Bone marrow (tissue), 2 donors: ENCODE data around the gene CCDC85B.

Source experiments
- DNase-seq, 2 donors: peaks; one replicate each; lab custom pipeline; 2025; lab: John Stamatoyannopoulos, UW

Gene CCDC85B

DNA sequence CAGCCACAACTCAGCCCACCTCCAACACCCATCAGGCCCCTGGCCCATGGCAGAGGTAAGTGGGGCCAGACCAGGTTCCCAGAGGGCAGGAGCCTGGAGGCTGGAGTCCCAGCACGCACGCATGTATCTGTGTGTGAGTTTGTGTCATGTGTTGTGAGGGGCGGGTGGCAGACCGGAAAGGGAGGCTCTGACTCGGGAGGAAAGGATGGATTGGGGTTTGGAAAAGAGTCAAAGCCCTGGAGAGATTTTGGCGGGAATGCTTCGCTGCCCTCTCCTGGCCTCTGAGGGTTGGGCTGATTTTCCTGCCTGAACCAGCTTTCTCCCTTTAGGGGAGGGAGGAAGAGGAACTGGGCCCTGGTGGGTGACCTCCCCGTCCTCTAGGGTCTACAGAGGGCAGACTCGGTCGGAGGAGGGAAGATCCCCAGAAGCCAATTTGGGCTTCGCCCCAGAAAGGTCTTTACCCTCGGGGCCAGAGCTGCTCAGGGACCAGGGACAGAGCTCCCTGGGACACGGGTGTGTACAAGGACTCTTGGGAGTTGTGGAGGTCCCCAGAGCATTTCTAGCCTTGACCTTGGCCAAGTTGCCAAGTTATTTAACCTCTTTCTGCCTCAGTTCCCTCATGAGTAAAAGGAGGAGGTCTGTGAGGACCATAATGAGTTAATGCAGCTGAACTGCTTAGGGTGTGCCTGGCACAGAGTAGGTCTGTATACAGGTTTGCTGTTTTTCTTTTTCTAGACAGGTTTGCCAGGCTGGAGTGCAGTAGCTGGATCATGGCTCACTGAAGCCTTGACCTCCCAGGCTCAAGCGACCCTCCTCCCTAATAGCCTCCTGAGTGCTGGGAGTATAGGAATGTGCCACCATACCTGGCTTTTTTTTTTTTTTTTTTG lies 21.5 kb downstream of the CCDC85B start:
- no peak for DNase-seq

DNA sequence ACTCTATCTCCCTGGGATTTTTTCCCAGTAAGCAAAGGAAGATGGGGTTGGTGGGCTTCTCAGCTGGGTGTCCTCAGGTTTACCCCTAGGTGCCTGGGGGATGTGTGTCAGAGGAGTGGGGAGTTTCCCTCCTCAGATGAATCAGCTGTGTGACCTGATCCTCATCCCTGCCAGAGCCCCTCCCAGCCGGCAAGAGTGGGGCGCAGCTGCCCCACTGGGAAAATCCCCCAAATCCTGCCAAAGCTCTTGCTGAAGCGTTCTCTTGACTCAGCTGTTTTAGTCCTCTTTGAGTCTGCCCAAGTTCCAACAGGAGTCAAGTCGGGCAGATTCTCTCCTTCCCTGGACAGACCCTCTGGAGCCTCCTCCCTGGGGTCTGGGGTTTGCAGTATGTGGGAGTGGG lies 22.4 kb downstream of the CCDC85B start:
- DNase-seq = no peak

DNA sequence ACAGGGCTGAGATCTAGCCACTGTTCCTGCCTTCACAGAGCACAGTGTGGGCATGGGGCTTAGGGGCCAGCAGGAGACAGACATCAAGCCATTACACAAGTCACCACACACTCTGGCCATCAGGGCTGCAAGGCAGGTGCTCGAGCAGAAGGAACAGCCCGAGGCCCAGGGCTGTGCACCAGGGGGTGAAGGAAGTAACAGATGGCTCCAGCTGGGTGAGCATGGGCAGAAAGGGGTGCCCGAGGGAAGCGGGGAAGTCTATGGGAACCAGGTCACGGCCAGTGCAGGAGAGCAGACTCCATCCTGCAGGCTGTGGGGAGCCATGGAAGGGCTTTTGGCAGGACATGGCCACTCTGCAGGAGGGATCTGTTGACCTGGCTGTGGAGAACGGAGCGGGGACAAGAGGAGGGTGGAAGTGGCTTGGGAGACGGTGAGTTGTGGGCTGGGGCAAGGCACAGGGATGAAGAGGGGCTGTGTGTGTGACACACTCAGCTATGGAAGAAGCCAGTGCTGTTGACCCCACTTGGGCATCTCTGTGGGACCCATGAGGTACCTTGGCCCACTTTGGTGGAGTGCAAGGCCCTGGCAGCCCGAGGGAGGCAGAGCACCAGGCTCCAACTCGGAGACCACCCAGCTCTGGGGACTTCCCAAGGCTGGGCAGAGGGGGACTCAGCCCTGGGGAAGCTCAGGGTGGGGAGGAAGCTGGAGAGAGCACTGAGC lies 24.8 kb downstream of the CCDC85B start:
- no peak for DNase-seq

DNA sequence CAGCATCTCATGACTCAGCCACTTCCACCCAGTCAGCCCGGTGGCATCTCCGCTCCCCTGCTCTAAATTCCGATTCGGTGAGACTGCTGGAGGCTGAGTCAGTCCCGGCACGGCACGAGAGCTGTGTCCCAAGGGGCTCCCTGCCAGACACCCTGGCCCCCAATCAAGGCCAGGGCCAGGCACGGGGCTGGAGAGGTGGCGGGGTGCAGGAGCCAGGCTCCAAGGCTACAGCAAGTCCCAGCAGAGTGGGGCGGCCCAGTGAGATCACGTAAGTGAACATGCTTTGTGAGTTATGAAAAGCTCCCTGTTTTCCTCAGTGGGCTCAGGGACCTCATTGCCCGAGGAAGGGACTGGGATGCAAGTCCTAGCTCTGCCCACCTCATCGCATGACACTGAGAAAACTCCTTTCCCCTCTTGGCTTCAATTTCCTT lies 25.4 kb downstream of the CCDC85B start:
- DNase-seq = peak; percentile 52 to 86

- DNase-seq = no peak
Measured at GRCh38 chr11:65916391-65916790, 25.9 kb downstream of the CCDC85B start.

- DNase-seq = no peak
Measured at GRCh38 chr11:65917077-65917433, 26.6 kb downstream of the CCDC85B start.

DNA sequence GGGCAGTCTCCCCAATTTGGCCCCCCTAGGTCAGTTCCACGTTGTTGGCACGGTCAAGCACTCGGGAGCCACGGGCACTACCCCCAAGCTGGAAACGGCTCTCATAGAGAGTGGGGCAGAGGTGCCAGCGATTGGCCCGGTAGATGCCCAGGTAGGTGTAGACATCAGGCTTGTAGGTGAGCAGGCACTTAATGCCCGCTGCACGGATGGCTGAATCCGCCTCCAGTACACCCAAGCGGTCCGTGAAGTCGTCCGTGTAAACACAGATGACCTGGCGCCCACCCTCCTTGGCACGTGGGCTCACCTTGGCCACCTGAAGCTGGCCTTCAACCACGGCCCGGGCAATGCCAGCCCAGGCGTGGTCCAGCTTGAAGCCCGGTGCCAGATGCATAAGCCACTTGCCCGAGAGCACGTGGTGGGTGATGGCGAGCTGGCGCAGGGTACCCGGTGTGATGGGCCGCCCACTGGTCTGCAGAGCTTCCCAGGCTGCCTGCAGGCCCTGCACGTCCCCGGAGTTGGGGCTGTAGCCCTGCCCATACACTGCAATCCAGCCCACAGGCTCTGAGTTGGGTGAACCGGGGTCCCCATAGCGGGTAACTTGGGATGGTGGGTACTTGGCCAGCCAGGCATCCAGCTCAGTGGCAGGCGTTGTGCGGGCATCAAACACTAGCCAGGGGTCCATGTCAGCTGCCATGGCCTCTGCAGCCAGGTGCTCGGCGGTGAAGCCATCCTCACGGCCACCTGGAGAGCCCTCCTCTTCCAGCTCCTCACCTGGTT lies 27.1 kb downstream of the CCDC85B start:
- DNase-seq = no peak

DNA sequence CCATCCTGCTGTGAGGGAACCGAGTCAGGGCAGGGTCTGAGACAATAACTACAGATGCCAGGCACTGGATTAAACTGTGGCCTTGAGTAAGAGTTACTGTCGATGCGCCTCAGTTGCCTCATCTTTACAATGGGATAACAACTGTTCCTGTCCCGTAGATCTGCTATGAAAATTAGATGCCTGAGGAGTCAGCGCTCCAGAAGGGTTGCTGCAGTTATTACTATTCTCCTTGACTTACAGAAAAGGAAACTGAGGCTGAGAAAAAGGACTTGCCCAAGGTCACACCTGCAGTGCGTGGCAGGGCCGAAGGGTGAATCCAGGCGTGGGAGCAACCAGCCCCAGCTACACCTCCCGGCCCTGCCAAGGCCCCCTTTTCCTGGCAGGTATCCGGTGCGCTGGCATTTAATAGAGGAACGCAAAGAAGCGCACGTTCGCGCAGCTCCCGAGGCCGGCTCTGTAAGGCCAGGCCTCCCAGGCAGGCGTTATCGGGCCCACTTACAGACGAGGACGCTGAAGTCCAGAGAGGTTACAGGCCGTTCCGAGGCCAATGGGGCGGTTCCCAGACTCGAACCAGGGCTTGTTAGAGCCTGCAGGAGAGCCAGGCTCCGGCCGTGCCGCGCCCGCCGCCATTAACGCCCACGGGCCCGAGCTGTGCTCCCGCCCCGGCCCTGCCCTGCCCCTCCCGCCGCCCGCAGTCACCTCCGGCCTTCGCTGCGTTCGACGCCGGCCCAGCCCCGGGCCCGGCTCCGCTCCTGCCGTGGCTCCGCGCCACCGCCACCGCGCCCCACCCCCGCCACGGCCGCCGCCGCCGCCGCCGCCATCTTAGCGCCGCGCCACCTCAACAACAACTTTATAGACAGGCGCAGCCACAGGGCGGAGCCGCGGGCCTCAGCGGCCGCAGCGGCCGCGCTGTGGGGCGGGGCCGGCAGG lies 28.0 kb downstream of the CCDC85B start, which contains the start of gene C11orf68:
C11orf68 (minus strand) TSS at position 852 of the 930 bp plus-strand sequence; CDS start at position 821, 31 bp downstream.
- DNase-seq = no peak

GRCh38 chr11:65919141-65919572 lies 28.7 kb downstream of the CCDC85B start, which contains the start of gene DRAP1:
TSS of gene DRAP1 (plus strand) at chr11:65919426. CDS start at chr11:65919502, 76 bp downstream.
- DNase-seq = peak; percentile 94 to 97

- peak in 1 of 2 donors; percentile 25 for DNase-seq
Measured at GRCh38 chr11:65919573-65920371, 29.3 kb downstream of the CCDC85B start.

- DNase-seq = no peak
Measured at GRCh38 chr11:65920372-65920802, 29.9 kb downstream of the CCDC85B start.

- DNase-seq = no peak
Measured at GRCh38 chr11:65921033-65921555, 30.6 kb downstream of the CCDC85B start.

DNA sequence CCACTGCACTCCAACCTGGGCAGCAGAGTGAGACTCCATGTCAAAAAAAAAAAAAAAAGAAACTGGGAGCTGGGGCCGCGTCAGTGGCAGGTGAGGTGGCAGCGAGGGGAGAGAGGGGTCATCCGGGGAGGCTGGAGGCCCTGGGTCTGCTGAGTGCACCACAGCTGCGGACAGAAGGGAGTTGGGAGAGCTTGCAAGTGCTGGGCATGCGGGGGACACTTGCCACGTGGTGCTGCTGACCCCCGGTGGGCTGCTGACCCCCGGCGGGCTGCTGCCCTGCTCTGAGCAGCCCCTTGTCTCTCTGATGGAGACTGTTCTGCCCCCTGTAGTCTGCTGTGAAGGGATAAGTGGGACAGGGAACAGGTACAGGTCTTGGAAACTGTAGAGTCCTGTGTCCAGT lies 31.4 kb downstream of the CCDC85B start:
- no peak for DNase-seq

GRCh38 chr11:65922565-65922964 lies 32.1 kb downstream of the CCDC85B start:
- no peak for DNase-seq

GRCh38 chr11:65925397-65925796 lies 34.9 kb downstream of the CCDC85B start:
- no peak for DNase-seq

DNA sequence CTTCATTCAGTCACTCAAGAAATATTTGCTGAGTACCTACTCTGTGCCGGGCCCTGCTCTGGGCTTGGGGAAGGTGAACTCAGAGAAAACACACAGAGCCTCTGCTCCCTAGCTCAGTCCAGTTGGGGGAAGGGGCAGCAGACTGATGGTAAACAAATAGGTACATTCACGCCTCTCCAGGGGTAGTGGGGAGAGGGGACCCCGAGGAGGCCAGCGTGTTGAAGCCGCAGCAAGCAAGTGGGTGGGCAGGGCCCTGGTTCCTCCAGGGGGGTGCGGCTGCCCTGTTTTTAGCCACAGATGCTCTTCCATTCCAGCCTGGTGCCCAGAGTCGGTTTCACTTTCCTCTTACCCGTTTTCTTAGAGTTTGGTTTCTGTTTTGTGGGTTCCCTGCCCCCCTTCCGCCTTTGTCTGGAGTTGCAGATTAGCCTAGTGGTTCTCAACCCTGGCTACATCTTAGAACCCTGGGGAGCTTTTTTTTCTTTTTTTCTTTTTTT lies 37.5 kb downstream of the CCDC85B start:
- peak; percentile 24 to 98 for DNase-seq

DNA sequence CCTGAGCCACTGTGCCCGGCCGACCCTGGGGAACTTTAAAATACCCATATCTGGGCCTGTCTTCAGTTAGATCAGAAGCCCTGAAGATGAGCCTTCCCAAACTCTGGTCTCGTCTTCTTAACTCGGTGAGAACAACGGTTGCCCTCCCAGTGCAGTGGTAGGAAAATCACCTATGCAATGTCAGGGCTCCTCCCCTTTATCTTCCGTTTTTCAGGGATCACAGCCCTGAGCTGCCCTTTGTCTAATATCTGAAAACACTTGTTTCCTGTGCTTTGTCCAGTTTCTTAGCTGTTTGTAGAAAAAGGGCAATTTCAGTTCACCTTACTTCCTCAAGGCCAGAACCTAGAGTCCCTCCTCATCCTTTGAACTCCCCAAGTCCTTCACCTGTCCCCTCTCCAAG lies 38.2 kb downstream of the CCDC85B start:
- DNase-seq = no peak

DNA sequence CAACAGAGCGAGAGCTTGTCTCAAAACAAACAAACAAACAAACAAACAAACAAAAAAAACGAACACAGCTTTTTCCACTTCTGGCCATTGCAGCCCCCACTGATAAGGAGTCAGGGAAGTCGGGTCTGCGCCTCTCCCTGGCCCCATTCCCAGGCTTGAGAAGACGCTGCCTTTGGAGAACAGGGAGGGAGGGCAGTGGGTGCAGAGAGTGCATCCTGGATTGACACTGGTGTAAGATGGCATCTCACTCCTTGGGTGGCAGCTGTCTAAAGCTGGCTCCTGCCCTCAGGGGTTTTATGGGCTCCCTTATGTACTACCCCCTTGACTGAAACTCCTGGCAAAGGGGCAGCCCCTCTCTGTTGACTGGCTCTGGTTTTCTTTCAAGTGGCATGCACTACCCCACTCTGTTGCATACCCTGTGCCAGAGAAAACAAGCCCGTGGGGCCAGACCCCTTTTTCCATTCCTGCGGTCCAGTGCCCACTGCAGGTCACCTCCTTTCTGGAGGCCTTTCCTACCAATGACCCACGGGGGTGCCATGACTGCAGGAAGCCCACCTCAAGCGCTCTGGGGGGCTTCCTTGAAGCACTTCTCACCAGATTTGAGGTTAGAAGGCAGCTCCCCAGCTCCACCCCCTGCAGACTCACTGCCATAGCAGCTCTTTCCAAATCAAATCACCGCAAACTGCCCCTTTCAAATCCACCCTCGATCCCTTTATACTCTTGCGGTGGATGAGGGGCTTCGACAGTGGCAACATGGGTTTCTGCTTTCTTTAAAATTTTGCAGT lies 41.5 kb downstream of the CCDC85B start:
- DNase-seq = no peak

DNA sequence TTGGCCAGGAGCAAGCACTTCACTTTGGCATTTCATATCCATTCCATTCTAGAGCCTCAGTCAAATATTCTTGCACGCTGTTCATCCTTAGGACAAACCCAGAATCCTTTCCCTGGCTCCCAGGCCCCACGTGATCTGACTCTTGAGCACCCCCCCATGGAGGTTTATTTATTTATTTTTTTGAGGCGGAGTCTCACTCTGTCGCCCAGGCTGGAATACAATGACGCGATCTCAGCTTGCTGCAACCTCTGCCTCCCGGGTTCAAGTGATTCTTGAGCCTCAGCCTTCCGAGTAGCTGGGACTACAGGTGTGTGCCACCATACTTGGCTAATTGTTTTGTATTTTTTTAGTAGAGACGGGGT lies 42.1 kb downstream of the CCDC85B start:
- no peak for DNase-seq
